ENCODE data around the gene LMX1B.

Gene LMX1B

GRCh38 chr9:126614088-126614454 lies 343 bp downstream of the LMX1B start:
- DNase-seq (ENCODE audit: low read depth), result no peak
- no peak overlapping the region for H3K4me3 ChIP-seq (ENCODE audit: low read depth, low read length)
- TF ChIP-seq CTCF (conservative IDR thresholded peaks at IDR 0.05; ENCODE audit: low read depth, low read length), result no peak

GRCh38 chr9:126614455-126615244 lies 922 bp downstream of the LMX1B start:
- TF ChIP-seq CTCF (conservative IDR thresholded peaks at IDR 0.05; ENCODE audit: low read depth, low read length), result no peak
- DNase-seq (ENCODE audit: low read depth), result no peak
- H3K4me3 ChIP-seq (ENCODE audit: low read depth, low read length), result no peak overlapping the region

GRCh38 chr9:126615245-126615790 lies 1.6 kb downstream of the LMX1B start:
- no peak for TF ChIP-seq CTCF (conservative IDR thresholded peaks at IDR 0.05; ENCODE audit: low read depth, low read length)
- peak; percentile 34 for DNase-seq (ENCODE audit: low read depth)
- no peak overlapping the region for H3K4me3 ChIP-seq (ENCODE audit: low read depth, low read length)

GRCh38 chr9:126615791-126616447 lies 2.2 kb downstream of the LMX1B start:
- TF ChIP-seq CTCF (conservative IDR thresholded peaks at IDR 0.05; ENCODE audit: low read depth, low read length), result no peak
- H3K4me3 ChIP-seq (ENCODE audit: low read depth, low read length), result no peak overlapping the region

GRCh38 chr9:126616521-126616976 lies 2.8 kb downstream of the LMX1B start:
- TF ChIP-seq CTCF (conservative IDR thresholded peaks at IDR 0.05; ENCODE audit: low read depth, low read length), result no peak
- H3K4me3 ChIP-seq (ENCODE audit: low read depth, low read length), result no peak overlapping the region
- no peak for DNase-seq (ENCODE audit: low read depth)

More at GRCh38 chr9:126615791-126616447, 2.2 kb downstream of the LMX1B start:
- DNase-seq (ENCODE audit: low read depth), result no peak

GRCh38 chr9:126617003-126617822 lies 3.5 kb downstream of the LMX1B start:
- no peak for DNase-seq (ENCODE audit: low read depth)
- H3K4me3 ChIP-seq (ENCODE audit: low read depth, low read length), result no peak overlapping the region
- TF ChIP-seq CTCF (conservative IDR thresholded peaks at IDR 0.05; ENCODE audit: low read depth, low read length), result no peak
